HFFc6 (cell line): ENCODE measurements around the gene SYPL1. TPM values are rescaled to one million over a fixed set of nuclear protein-coding genes. Genes with fewer than 3 reads are reported as not detected.

ENCODE experiments used
- DNase-seq: peaks from one replicate; pipeline ENCODE4 v3.0.0-alpha.2; 2018
- H3K27ac Mint-ChIP-seq: 2 replicates; pipeline ENCODE4 v1.8.0; 2020; ENCODE audit warnings: mild to moderate bottlenecking, mixed read lengths
- H3K27me3 Mint-ChIP-seq: 2 replicates; pipeline ENCODE4 v1.8.0; 2021; ENCODE audit warnings: mild to moderate bottlenecking, moderate library complexity, mixed read lengths; ENCODE audit not compliant: insufficient read depth
- H3K36me3 Mint-ChIP-seq: 2 replicates; pipeline ENCODE4 v1.8.0; 2021; ENCODE audit warnings: low read depth, mixed read lengths
- H3K4me1 Mint-ChIP-seq: 2 replicates; pipeline ENCODE4 v1.8.0; 2020; ENCODE audit warnings: low read depth, mixed read lengths
- H3K4me3 Mint-ChIP-seq: 2 replicates; pipeline ENCODE4 v1.8.0; 2020; ENCODE audit warnings: mild to moderate bottlenecking, moderate library complexity, mixed read lengths
- H3K9me3 Mint-ChIP-seq: 2 replicates; pipeline ENCODE4 v1.8.0; 2020; ENCODE audit warnings: mild to moderate bottlenecking, mixed read lengths
- CTCF ChIP-seq: fragments of 200-600 bp; sonication (generic); IDR thresholded peaks from 2 replicates; pipeline ENCODE4 v1.5.0; 2021; ENCODE audit warnings: antibody characterized with exemption, mild to moderate bottlenecking
- total RNA-seq, 6 experiments: library from RNA; stranded (reverse); fragmentation: NEBNext Ultra II Directional; extraction: Animal tissue kit (Norgen Biotek cat#: 25700); gene quantifications; 2 replicates in 1 of 6; 3 replicates in 5 of 6; pipeline ENCODE4 v1.2.3, GENCODE V29; 2021

Gene SYPL1
- total RNA-seq, 6 experiments from 2014 or later: 66.5 to 84.0 (median 74.6) TPM

GRCh38 chr7:106134241-106134640 lies 22.1 kb upstream of the SYPL1 start:
- Mint-ChIP-seq H3K27me3 (peaks cover 21% of the 10 kb centered on the region), H3K4me1 (peaks cover under 1% of the 10 kb centered on the region), H3K36me3 (no peaks in the 10 kb centered on the region), H3K4me3 (no peak overlapping the region), H3K9me3 (no peaks in the 10 kb centered on the region), H3K27ac (no peak overlapping the region)
- no peak for TF ChIP-seq CTCF
- DNase-seq: no peak

- Mint-ChIP-seq H3K9me3 (no peaks in the 10 kb centered on the region), H3K27ac (no peak overlapping the region), H3K4me1 (peaks cover 28% of the 10 kb centered on the region), H3K27me3 (peaks cover 16% of the 10 kb centered on the region), H3K36me3 (no peaks in the 10 kb centered on the region), H3K4me3 (no peak overlapping the region)
- DNase-seq: no peak
- no peak for TF ChIP-seq CTCF
Observed at GRCh38 chr7:106129291-106129690, 17.2 kb upstream of the SYPL1 start.

- no peak for TF ChIP-seq CTCF
- Mint-ChIP-seq H3K36me3 (no peaks in the 10 kb centered on the region), H3K27ac (no peak overlapping the region), H3K9me3 (no peaks in the 10 kb centered on the region), H3K4me3 (no peak overlapping the region), H3K27me3 (peaks cover 16% of the 10 kb centered on the region), H3K4me1 (peaks cover 28% of the 10 kb centered on the region)
- DNase-seq: no peak
Observed at GRCh38 chr7:106128836-106129235, 16.7 kb upstream of the SYPL1 start.

GRCh38 chr7:106127984-106128780 lies 16.1 kb upstream of the SYPL1 start:
- no peak overlapping the region; the same call in 1 of the 2 replicates for H3K27ac Mint-ChIP-seq
- peak; percentile 28 for DNase-seq
- no peak for TF ChIP-seq CTCF
- H3K4me1 Mint-ChIP-seq: peaks cover 28% of the 10 kb centered on the region
- peaks cover 9% of the 10 kb centered on the region for H3K27me3 Mint-ChIP-seq
- no peaks in the 10 kb centered on the region for H3K9me3 Mint-ChIP-seq
- H3K4me3 Mint-ChIP-seq: no peak overlapping the region
- H3K36me3 Mint-ChIP-seq: no peaks in the 10 kb centered on the region

- peaks cover 28% of the 10 kb centered on the region for H3K4me1 Mint-ChIP-seq
- no peak overlapping the region for H3K27ac Mint-ChIP-seq
- TF ChIP-seq CTCF: no peak
- DNase-seq: peak; percentile 35
- no peaks in the 10 kb centered on the region for H3K36me3 Mint-ChIP-seq
- no peak overlapping the region for H3K4me3 Mint-ChIP-seq
- peaks cover 17% of the 10 kb centered on the region for H3K27me3 Mint-ChIP-seq
- H3K9me3 Mint-ChIP-seq: no peaks in the 10 kb centered on the region
Observed at GRCh38 chr7:106126170-106126938, 14.2 kb upstream of the SYPL1 start.
